Measurements from ENCODE around the gene PTPRQ.

DNA sequence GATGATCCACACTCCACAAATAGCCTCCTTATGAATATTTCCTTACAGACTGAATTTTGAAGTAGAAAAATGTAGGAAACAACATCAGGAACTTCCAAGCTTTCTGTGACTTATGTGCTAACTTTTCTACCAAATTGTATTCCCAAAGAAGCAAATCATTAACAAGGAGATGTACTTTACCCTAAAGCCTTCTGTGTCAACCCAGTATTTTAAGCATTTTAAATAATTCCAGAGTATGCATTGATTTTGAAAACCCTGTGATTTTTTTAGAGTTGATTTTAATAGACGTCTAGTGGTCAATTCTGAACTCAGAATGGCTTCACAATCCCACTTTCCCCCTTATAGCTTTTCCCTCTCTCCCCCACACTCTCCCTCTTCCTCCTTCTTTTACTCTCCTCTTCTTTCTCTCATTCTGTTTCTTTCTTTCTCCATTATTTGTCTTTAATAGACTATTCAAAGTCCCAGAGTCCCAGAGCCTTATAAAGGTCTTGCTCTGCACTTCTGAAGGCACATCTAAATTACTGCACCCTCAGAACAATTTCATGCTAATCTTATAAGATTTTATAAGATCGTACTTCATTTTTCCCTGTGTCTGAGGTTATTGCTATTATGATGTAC, 253.3 kb downstream of the PTPRQ start:
- no peak for TF ChIP-seq GATA2 (IDR thresholded peaks at IDR 0.05; ENCODE audit: low read depth, low read length)
- no peak for TF ChIP-seq GATA3 (IDR thresholded peaks at IDR 0.05; ENCODE audit: low read depth, low read length)

All from SH-SY5Y (cell line).